HG02981 (cell line): ENCODE measurements around the gene SEC14L5.

ENCODE experiments used
- ATAC-seq: cut with Tn5 transposase; IDR thresholded peaks from one replicate; pipeline ENCODE4 v1.9.1; 2021; ENCODE audit warnings: mild to moderate bottlenecking, moderate library complexity; ENCODE audit not compliant: unreplicated experiment

The SEC14L5 gene

DNA sequence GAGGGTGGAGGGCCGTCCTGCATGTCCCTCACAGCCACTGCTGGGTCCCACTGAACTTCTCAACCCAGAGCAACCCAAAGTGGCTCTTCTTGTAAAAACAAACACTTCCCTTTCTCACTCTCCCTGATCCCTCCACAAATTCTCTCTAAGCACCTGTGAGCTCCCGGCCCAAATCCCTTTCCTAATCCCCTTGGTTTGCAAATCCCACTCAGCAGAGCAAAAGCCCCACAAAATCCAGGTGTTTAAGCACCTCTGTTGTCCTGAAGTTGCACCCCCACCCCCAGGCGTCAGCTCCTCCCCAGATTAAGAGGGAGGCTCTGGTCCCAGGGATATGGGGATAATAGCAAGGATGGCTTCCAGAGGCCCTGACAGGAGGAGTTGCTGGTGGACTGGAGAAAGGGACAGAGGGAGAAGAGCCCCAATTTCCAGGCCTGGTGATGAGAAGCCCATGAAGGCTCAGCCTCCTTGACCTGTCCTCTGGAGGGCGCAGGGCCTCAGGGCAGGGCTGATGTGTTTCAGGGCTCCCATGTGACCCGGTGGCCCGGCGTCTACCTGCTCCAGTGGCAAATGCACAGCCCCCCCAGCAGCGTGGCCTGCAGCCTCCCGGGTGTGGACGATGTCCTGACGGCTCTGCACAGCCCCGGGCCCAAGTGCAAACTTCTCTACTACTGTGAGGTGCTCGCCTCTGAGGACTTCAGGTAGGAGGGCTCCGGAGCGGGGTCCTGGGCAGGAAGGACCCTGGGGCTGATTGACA is 52.6 kb downstream of the SEC14L5 start:
- ATAC-seq = no peak

DNA sequence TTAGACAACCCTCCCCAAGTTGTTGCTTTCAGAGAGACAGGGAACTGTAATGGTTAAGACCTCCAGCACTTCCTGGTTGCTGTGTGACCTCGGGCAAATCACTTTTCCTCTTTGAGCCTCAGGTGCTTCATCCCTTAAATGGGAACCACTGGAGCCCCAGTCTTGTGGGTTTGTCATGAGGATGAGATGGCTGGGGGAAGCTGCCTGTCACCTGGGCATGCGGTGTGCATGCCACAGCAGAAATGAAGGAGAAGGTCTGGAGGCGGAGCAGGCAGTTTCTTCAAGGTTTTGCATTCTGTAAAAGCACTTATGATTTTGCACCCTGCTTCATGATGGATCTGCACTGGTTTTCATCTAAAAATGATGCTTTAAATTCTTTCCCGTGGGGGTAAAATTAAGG is 53.5 kb downstream of the SEC14L5 start:
- ATAC-seq = no peak

DNA sequence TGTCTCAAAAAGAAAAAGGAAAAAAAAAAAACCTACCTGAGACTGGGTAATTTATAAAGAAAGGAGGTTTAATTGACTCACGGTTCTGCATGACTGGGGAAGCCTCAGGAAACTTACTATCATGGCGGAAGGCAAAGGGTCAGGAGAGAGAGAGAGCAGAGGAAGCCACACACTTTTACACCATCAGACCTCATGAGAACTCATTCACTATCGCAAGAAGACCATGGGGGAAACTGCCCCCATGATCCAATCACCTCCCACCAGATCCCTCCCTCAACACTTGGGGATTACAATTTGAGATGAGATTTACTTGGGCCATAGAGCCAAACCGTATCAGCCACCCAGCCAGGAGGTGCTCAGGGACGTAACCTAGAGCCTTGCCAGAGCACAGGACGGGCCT is 54.8 kb downstream of the SEC14L5 start:
- ATAC-seq = no peak

DNA sequence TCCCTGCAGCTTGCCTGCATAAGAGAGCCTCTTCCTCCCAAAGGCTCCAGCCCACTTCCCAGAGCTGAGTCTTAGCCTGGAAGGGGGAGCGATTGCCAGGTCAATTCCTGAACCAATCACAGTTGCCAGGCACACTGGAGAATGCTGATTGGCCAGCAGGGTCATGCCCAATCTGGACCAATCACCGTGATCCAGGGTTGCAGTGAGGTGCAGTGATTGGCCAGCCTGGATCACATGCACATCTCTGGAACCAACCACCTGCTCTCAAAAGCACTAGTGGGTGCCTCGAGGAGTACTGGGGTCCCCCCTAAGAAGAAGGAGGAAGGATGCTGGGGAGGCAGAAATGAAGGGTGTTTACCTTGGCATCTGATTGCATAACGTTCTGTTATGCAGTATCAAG is 57.2 kb downstream of the SEC14L5 start:
- ATAC-seq = no peak

DNA sequence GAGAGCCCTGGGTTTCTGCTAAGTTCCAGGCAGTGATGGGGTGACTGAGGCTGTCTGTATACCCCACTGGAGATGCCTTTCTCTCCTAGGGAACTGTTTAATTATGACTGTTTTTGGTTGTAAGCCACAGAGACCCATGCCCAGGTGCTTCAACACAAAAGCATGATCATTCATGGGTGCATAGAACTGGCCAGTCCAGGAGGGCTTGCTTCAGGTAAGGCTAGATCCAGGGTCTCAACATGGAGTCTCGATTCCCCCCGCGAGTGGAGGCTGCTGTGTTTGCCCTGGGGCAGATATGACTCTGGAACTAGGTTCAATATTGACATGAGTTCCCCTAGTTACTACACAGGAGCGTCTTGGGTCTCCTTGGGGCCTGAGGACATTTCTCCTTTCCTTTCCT is 57.8 kb downstream of the SEC14L5 start:
- ATAC-seq = no peak

DNA sequence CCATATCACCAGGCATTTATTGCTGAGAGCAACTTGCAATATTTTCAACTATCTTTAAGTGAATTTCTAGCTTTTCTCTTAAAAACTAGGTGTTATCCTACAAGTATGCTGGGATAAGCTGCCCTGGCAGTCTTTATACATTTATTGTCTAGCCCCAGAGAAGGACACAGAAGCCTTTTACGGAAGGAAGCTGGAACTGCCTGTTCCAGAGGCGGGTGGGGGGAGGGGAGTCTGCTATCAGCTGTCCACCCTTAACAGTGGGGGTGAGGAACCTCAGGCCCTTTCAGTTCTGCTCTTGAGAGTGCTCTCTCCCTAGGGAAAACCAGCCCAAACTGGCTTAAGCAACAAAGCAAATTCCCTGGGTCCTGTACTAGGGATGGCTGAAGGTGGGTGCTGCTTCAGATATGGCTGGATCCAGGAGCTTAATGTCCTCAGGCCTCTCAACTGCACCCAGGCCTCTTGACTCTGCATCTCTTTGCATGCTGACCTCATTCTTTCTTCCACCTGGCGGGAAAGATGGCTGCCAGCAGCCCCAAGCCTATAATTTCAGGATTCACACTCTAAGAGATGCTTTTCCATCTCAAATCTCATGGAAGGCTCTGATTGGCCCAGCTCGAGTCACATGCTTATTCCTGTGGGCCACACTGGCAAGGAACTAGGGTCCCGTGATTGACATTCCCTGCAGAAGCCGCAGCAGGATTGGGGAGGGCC is 59.0 kb downstream of the SEC14L5 start:
- ATAC-seq = no peak

DNA sequence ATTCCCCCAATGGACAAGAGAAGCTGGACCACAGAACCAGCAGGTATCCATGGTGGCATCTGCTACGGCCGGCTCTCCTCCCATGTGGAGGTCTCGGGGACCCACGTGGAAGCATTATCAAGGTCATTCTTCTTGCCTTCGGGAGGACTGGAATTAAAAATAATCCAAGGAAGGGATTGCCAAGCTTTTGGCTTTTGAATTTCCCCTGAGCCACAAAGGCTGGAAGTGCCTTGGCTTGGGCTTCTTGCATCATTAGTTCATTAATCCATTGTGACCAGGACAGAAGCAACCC is 59.5 kb downstream of the SEC14L5 start:
- no peak for ATAC-seq

DNA sequence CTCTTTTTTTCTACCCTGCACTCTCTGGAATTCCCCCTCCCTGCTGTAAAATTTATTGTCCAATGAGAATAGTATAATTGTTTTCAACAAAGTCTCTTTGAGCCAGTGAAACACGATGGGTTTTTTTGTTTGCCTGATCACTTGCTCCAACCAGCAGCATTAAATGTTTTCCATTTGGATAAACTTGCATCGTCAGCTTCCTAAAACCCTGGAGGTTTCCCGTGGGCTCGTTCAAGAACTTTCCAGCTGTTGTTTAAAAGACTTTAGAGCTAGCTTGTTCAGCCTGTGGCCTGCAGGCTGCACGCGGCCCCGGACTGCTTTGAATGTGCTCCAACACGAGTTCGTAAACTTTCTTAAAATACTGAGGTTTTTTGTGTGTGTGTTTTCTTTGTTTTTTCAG is 60.7 kb downstream of the SEC14L5 start:
- no peak for ATAC-seq

DNA sequence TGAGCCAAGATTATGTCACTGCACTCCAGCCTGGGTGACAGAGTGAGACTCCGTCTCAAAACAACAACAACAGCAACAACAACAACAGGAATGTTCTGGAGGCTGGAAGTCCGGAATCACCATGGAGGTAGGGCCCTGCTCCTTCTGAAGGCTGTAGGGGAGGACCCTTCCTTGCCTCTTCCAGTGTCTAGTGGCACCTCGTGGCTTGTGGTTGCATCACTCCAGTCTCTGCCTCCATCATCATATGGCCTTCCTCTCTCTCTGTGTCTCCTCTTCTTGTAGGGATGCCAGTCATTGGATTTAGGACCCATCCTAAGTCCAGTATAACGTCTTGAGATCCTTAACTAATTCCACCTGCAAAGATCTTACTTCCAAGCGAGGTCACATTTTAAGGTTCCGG is 61.6 kb downstream of the SEC14L5 start:
- no peak for ATAC-seq

DNA sequence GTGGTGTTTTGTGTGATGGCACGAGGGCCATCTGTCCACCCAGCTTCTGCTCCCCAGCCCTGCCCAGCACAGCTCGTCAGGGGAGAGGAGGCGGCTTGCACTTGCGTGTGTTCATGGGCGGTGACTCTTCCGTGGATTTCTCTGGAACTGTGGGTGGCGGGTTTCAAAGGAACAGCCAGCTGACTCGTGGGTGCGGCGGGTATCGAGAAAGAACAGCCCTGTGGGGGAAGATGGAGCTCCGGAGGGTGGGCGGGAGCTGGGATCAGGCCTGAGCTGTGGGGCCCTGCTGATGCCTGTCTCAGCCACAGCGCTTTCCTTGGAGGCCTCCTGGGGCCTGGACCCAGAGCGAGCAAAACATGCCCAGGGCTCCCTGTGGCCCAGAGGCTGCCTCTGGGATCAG is 62.4 kb downstream of the SEC14L5 start:
- no peak for ATAC-seq

DNA sequence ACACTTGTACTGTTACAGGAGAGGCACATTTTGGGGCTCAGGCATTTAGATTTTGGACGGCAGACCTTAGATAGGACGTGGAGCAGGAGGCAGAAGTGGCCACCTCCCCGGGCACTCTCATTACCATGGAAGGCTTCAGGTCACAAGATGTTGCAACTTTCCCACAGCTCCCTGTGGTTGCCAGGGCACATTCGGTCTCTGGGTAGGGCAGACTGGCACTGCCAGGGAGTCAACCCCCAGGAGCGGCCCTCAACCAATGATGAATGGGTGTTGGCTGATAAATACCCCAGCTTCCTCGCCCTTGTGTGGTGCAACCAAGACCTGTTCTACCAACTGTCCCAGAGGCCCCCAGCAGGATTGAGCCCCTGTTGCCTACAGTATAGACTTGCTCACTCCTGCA is 64.4 kb downstream of the SEC14L5 start:
- ATAC-seq = no peak

DNA sequence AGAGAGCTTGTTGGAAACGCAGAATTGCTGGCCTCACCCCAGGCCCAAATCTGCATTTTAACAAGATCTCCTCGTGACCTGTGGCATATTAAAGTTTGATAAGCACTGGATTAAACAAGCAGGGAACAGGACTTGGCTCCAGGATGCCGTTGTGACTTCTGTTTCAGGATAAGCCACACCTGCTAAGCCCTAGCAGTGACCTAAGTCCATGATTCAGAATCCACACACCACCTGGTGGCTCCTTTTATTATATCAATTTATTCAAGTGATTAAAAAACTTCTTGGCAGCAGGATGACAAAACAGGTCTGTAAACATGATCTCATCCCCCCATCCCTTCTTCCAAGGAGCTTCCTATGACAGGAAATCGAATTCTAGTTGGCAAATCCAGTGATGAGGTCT is 66.5 kb downstream of the SEC14L5 start:
- ATAC-seq = no peak

DNA sequence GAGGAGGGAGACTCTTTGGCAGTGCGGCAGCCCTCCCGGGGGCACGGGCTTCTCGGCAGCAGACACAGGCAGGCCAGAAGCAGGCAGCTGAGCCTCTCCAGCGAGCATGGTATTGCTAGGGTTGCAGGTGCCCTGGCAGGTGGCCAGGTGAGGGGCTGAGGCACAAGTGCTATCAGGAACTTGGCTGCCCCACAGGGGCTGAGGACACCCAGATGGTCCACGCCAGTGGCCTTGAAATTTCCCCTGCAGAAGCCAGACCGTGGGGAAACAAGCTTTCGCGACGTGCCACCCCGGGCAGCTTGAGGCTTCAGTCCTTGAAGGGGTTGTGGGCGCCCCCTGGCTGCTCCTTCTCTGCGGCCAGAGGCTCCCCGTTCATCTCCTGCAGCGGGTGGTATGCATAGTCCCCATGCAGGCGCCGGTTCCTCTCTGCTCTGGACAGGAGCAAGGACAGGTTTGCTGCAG is 67.1 kb downstream of the SEC14L5 start:
- ATAC-seq = no peak

DNA sequence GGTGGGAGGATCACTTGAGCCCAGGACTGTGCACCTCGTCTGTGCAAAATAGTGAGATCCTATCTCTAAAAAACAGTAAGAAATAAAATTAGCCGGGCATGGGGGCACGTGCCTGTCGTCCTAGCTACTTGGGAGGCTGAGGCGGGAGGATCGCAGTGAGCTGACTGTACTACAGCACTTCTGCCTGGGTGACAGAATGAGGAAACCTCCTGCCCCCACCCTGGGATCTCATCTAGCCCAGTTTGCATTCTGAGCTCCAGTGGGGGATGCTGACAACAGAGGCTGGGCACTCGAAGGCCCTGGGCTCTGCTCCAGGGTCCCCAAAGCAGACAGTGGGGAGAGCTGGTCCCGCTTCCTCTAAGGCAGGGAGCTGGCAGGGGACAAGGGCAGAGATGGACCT is 68.5 kb downstream of the SEC14L5 start:
- no peak for ATAC-seq

DNA sequence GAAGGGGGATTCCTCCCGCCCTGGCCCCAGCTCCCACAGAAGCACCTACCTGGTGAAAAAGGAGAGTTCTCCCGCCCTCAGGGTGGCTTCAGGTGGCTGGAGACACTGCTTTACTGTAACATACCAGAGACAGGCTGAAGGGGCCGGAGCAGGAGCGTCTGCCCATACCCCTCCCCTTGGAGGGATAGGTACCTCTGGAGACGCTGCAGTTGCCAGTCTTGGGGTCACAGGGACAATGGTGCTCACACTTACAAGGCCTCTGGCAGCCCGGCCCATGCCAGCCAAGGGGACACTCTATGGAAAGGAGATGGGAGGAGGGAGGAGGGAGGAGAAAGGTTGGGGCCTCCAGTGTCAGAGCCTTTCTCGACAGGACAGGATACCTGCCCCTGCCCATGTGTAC is 69.0 kb downstream of the SEC14L5 start:
- ATAC-seq = no peak

DNA sequence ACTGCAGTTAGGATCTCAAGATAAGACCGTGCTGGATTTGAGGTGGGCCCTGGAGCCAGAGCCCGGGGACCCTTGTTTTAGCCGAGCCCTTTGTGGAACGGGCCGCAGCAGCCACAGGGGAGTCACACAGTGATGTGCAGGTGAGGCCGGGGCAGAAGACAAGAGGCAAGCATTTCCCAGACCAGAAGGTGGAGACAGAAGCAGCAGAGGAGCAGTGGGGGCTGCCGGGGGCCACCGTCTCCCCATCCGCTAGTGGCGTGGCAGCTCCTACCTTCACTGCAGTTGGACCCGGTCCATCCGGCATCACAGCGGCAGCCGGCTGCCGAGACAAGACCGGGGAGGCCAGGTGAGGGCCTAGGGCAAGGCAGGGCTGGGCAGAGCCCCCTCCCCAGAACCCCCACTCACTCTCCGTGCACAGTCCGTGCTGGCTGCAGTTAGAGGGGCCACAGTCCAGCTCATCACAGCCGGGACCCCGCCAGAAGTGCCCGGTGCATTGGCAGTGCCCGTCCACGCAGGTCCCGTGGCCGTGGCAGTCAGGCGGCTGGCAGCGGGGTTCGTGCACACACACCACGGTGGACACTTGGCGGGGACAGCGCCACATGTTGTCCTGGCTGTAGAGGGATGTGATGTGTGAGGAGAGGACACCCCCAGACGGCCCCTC is 69.6 kb downstream of the SEC14L5 start:
- ATAC-seq = no peak

DNA sequence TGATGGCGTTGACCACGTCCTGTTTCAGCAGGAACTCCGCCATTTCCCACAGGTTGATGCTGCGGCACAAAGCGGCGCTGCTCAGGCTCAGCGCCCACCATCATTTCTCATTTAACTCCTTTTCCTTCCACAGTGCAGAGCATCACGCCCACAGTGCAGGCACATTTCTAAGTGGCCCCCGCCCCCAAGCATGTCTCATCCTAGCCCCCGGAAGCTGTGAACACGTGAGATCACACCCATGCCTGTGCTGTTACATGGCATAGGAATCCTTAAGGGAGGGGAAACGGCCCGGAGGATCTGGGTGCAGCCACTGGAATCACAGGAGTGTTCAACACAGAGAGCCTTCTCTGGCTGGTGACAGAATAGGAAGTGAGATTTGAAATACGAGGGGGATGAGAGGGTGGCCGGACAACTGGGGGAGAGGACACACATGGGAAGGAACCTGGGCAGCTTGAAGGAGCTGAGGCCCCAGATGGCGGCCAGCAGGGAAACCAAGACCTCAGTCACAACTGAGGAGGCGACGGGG is 70.9 kb downstream of the SEC14L5 start:
- ATAC-seq = no peak

DNA sequence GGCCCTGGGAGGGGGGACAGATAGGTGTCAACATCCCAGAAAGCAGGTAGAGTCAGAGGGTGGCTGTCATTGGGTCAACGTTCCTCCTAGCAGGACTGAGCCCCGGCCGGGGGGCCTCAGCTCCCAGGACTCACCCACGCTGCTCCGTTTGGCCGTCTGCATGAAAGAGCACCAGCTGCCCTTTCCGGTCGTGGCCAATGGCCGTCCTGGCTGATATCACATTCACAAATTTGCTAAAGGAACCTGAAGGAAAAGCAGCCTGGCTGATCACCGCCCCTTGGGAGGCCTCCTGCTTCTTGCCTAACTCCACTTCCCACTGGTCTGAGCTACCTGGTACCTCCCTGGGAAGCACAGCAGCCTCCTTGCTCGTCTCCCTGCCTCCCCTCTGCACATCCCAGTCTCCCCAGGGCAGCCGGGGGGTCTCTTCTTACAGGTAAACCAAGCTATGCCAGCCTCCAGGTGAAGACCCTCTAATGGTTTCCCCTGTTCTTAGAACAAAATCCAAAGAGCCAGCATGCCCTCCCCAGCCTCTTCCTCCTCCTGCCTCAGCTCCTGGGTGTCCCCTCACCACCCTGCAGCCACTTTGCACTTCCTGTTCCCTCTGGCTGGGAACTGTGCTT is 72.2 kb downstream of the SEC14L5 start:
- ATAC-seq = no peak

DNA sequence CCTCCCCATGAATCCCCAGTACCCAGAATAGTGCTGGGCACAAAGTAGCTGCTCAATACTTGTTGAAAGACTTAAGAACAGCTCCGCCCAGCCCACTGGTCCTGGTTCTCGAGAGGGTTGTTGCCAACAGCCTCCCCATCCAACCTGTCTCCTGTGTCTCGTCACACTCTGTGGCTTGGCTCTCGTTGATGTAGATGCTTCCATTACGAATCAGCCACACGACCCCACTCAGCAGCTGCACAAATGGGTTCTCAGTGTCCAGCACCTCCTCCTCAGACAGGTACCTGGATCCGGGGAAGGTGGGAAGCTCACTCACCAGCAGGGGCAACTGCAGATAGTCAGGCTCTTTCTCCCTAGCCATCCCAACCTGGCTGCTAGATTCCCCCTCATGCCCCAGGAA is 73.5 kb downstream of the SEC14L5 start:
- no peak for ATAC-seq

DNA sequence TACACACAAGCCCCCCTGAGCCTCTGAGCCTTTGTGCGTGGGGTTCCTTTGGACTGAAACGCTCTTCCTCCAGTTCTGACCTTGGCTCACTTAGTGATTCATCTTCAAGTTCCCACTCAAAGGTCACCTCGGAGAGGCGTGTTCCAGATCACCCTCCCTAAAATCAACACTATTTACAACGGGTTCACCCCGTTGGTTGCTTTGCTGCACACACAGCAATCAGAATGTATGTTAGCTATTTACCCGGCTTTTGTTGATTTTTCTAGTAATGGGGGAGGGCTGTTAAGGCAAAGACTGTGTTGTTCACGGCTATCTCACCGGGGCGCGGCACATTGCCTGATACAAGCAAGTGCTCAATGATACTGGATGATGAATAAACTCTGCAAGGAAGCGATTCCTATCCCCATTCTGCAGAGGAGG is 74.6 kb downstream of the SEC14L5 start:
- ATAC-seq = no peak
